Measurements from ENCODE around the gene NDUFB2.

DNA sequence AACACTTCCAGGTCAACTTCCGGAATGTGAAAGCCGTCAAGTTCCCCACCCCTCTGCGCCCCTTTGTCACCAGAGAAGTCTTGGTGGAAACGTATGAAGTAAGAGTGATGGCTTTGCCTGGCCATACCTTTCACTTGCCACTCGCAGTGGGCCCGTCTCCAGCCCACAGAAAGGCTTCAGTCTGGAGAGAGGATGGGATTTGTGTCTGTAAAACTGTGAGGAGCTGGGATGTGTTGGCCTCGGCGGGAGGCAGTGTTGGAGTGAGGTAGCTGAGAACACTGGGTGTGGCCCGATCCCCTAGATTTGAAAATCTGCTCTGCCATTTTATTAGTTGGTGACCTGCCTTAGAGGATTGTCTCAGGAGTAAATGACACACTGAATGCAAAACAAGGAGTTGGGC, 17.3 kb upstream of the NDUFB2 start:
- no peak for TF ChIP-seq POLR2A (IDR thresholded peaks at IDR 0.05)
- TF ChIP-seq, protein P1, sequence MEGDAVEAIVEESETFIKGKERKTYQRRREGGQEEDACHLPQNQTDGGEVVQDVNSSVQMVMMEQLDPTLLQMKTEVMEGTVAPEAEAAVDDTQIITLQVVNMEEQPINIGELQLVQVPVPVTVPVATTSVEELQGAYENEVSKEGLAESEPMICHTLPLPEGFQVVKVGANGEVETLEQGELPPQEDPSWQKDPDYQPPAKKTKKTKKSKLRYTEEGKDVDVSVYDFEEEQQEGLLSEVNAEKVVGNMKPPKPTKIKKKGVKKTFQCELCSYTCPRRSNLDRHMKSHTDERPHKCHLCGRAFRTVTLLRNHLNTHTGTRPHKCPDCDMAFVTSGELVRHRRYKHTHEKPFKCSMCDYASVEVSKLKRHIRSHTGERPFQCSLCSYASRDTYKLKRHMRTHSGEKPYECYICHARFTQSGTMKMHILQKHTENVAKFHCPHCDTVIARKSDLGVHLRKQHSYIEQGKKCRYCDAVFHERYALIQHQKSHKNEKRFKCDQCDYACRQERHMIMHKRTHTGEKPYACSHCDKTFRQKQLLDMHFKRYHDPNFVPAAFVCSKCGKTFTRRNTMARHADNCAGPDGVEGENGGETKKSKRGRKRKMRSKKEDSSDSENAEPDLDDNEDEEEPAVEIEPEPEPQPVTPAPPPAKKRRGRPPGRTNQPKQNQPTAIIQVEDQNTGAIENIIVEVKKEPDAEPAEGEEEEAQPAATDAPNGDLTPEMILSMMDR (IDR thresholded peaks at IDR 0.05): no peak
